Loucy (cell line): ENCODE measurements around the gene TOLLIP.
A peak's percentile ranks its signal among the peaks of the same experiment; 100 is the strongest.

Source experiments
- H2AFZ ChIP-seq: fragments of 200-600 bp; sonication (generic); 2 replicates; pipeline ENCODE4 v1.6.0; 2016; ENCODE audit warnings: antibody characterized with exemption, mild to moderate bottlenecking, low read length, moderate library complexity
- H3F3A ChIP-seq: fragments of 200-600 bp; 2 replicates; pipeline ENCODE4 v1.6.0; 2016; ENCODE audit warnings: antibody characterized with exemption, low read depth, mild to moderate bottlenecking
- H3K27me3 ChIP-seq: fragments of 200-600 bp; sonication (generic); 2 replicates; pipeline ENCODE4 v1.6.1; 2014; ENCODE audit warnings: low read length, mild to moderate bottlenecking; ENCODE audit not compliant: insufficient read depth, poor library complexity, severe bottlenecking
- H3K36me3 ChIP-seq: fragments of 200-600 bp; sonication (generic); 2 replicates; pipeline ENCODE4 v1.6.1; 2016; ENCODE audit warnings: low read length; ENCODE audit not compliant: insufficient read depth
- H3K4me1 ChIP-seq: fragments of 200-600 bp; sonication (generic); 2 replicates; pipeline ENCODE4 v1.5.1; 2014; ENCODE audit warnings: low read length, mild to moderate bottlenecking; ENCODE audit not compliant: insufficient read depth, poor library complexity, severe bottlenecking
- H3K4me2 ChIP-seq: fragments of 200-600 bp; sonication (generic); 2 replicates; pipeline ENCODE4 v1.6.0; 2014; ENCODE audit warnings: antibody characterized with exemption, low read length, low read depth, mild to moderate bottlenecking; ENCODE audit not compliant: poor library complexity, severe bottlenecking
- H3K4me3 ChIP-seq: fragments of 200-600 bp; sonication (generic); 2 replicates; pipeline ENCODE4 v1.5.1; 2014; ENCODE audit warnings: low read length, mild to moderate bottlenecking, mixed read lengths; ENCODE audit not compliant: poor library complexity, severe bottlenecking
- H3K79me2 ChIP-seq: fragments of 200-600 bp; sonication (generic); 2 replicates; pipeline ENCODE4 v1.6.1; 2014; ENCODE audit warnings: low read length; ENCODE audit not compliant: insufficient read depth
- H3K9ac ChIP-seq: fragments of 200-600 bp; sonication (generic); 2 replicates; pipeline ENCODE4 v1.6.0; 2014; ENCODE audit warnings: mild to moderate bottlenecking, low read depth, low read length, moderate library complexity; ENCODE audit not compliant: poor library complexity, severe bottlenecking
- H3K9me2 ChIP-seq: fragments of 200-600 bp; sonication (generic); replicated peaks from 2 replicates; pipeline ENCODE4 v1.6.1; 2016; ENCODE audit warnings: low read depth, low read length, mixed read lengths
- H3K9me3 ChIP-seq: fragments of 200-600 bp; sonication (generic); 2 replicates; pipeline ENCODE4 v1.6.1; 2014; ENCODE audit warnings: mild to moderate bottlenecking, antibody characterized with exemption, low read length, low read depth; ENCODE audit not compliant: insufficient read depth
- H4K20me1 ChIP-seq: fragments of 200-600 bp; sonication (generic); 2 replicates; pipeline ENCODE4 v1.6.0; 2014; ENCODE audit warnings: antibody characterized with exemption, low read length, mild to moderate bottlenecking; ENCODE audit not compliant: insufficient read depth, poor library complexity, severe bottlenecking
- EZH2phosphoT487 ChIP-seq: fragments of 200-600 bp; IDR thresholded peaks from 2 replicates; pipeline ENCODE4 v1.6.1; 2018; ENCODE audit warnings: antibody characterized with exemption, mild to moderate bottlenecking, moderate library complexity, borderline replicate concordance
- TF ChIP-seq, protein P1 (sequence below): fragments of 200-600 bp; sonication (generic); conservative IDR thresholded peaks from 2 replicates; pipeline ENCODE4 v1.5.1; 2014; ENCODE audit warnings: mild to moderate bottlenecking, antibody characterized with exemption, low read length

The TOLLIP gene

DNA sequence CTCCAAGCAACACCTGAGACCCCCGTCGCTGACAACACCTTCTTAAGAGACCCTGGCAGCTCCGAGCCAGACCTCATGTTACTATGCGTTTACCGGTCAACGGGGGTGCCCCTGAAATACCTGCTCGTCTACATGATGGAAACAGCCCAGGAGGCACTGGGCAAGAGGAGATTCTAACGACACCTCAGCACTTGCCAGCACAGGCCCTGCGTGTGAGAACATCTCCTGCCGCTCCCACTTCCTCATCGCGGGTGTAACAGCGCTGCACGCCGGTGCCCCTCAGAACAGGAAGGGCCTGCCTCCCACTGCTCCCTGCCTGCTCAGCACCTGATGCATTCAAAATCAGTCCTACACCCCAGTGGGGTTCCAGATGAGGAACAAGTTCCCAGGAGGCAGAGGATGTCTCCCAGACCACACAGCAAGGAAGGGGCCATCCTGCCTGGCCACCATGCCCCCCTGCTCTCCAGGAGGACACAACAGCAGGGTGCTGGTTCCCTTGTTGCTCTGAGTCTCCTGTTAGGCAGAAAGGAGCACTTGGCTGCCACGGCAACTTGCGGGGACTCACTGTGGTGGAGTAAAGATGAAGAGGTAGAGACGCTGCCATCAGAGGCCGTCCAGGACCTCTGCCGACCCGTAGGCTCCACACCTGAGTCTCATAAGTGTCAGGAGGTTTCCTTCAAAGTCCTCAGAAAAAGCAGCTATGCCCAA, 2.1 kb downstream of the TOLLIP start:
- H3K79me2 ChIP-seq: peaks cover 77% of the 10 kb centered on the region

DNA sequence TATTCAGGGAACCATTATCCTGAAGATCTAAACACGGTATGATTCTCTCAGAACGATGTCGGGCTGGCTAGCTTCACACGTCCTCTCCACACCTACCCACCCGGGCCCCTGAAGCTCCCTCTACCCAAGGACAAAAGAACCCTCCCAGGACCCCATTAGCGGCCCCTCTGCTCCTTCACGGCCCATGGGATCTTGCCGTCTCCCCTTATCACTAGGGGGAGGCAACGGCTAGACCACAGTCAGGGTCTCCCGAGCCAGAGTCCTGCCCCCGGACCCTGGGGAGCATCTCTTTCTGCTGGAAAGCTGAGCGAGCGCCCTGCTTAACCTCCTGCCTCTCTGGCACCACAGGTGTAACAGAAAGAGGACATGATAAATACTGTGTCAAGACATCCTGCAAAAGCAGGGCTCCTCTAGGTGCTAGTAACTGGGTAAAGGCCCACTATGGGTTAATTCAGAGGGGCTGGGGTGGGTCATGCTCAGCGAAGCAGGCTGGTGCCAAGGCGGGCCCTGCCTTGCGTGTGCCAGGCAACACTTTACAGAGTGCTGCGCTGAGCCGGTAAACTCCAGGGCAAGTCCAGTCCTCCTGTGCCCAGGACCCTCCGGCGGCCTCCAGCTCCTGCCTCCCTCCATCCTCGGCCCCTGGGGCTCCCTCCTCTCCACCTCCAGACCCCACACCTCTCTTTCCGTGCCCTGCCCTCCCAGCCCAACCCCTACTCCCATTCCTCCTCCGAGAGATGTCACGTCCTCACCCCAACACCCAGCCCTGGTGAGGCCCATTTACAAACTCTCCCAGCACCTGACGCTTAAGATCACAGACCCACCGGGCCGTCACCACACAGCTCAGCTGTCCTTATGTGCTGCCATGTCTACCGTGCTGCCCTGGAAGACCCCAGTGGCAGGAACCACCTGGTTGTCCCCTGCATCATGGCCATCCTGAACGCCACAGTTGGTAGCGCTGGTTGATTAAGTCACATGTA, 3.0 kb downstream of the TOLLIP start:
- no peaks in the 10 kb centered on the region for H3K9me2 ChIP-seq
- TF ChIP-seq, protein P1, sequence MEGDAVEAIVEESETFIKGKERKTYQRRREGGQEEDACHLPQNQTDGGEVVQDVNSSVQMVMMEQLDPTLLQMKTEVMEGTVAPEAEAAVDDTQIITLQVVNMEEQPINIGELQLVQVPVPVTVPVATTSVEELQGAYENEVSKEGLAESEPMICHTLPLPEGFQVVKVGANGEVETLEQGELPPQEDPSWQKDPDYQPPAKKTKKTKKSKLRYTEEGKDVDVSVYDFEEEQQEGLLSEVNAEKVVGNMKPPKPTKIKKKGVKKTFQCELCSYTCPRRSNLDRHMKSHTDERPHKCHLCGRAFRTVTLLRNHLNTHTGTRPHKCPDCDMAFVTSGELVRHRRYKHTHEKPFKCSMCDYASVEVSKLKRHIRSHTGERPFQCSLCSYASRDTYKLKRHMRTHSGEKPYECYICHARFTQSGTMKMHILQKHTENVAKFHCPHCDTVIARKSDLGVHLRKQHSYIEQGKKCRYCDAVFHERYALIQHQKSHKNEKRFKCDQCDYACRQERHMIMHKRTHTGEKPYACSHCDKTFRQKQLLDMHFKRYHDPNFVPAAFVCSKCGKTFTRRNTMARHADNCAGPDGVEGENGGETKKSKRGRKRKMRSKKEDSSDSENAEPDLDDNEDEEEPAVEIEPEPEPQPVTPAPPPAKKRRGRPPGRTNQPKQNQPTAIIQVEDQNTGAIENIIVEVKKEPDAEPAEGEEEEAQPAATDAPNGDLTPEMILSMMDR: no peak
- TF ChIP-seq EZH2phosphoT487: no peak
- peak overlapping the region; percentile 78 for H3K9ac ChIP-seq

More for the DNA sequence above, 2.1 kb downstream of the TOLLIP start:
- Histone ChIP-seq H4K20me1 (peaks cover 49% of the 10 kb centered on the region), H3K9me3 (no peaks in the 10 kb centered on the region), H3F3A (no peaks in the 10 kb centered on the region; the same call in 1 of the 2 replicates), H3K9me2 (no peaks in the 10 kb centered on the region), H3K4me1 (peaks cover 35% of the 10 kb centered on the region), H3K27me3 (no peaks in the 10 kb centered on the region), H3K4me3 (peak overlapping the region; percentile 87), H3K4me2 (peak overlapping the region; percentile 88), H3K36me3 (no peaks in the 10 kb centered on the region), H2AFZ (no peak overlapping the region), H3K9ac (peak overlapping the region; percentile 78)
- TF ChIP-seq, protein P1: no peak
- TF ChIP-seq EZH2phosphoT487: no peak

DNA sequence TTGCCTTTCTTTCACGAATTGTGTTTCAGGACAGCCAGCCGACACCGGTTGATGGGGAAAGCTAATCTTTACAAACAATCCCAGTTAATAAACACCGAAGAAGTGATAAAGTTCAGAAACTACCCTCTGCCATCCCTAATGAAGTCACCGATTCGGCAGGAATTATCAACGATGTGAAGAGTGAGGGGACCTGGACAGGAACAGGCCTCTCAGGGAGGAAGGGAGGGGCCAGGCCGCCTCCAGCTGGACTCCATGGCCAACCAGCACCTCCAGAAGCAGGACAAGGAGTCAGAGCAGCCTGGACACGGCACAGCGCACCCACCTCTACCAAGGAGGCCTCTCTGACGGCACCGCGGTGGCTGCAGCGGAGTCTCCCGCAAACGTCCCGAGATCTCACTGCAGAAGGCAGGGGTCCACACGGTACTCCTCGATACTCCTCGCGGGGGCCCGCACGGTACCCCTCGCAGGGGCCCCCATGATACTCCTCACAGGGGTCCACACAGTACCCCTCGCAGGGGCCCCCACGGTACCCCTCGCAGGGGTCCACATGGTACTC, 3.9 kb downstream of the TOLLIP start:
- Histone ChIP-seq H3K27me3 (no peaks in the 10 kb centered on the region), H3F3A (no peaks in the 10 kb centered on the region), H3K9me3 (no peaks in the 10 kb centered on the region), H3K9me2 (no peaks in the 10 kb centered on the region), H3K4me2 (peak overlapping the region; percentile 34), H3K4me1 (peaks cover 26% of the 10 kb centered on the region), H3K79me2 (peaks cover 90% of the 10 kb centered on the region), H2AFZ (no peak overlapping the region), H3K4me3 (no peak overlapping the region), H3K36me3 (no peaks in the 10 kb centered on the region), H4K20me1 (peaks cover 49% of the 10 kb centered on the region), H3K9ac (no peak overlapping the region)
- TF ChIP-seq, protein P1: no peak
- no peak for TF ChIP-seq EZH2phosphoT487

More for the DNA sequence above, 3.0 kb downstream of the TOLLIP start:
- H3F3A ChIP-seq: no peaks in the 10 kb centered on the region; the same call in 1 of the 2 replicates
- H3K9me3 ChIP-seq: no peaks in the 10 kb centered on the region
- H3K4me3 ChIP-seq: peak overlapping the region; percentile 87
- H3K36me3 ChIP-seq: no peaks in the 10 kb centered on the region
- peaks cover 49% of the 10 kb centered on the region for H4K20me1 ChIP-seq
- H2AFZ ChIP-seq: no peak overlapping the region
- H3K27me3 ChIP-seq: no peaks in the 10 kb centered on the region
- peaks cover 33% of the 10 kb centered on the region for H3K4me1 ChIP-seq
- H3K4me2 ChIP-seq: peak overlapping the region; percentile 88
- peaks cover 85% of the 10 kb centered on the region for H3K79me2 ChIP-seq
